NCI-H1048 (cell line): ENCODE measurements around the gene ANK3.
"Not testable (repeated sequence)": the region's sequence is repeated elsewhere in the genome, so short reads cannot be mapped to it uniquely, and the experiment has no call there.

Source experiments
- DNase-seq: peaks from one replicate; lab custom pipeline; 2025; lab: John Stamatoyannopoulos, UW

ANK3 gene

DNA sequence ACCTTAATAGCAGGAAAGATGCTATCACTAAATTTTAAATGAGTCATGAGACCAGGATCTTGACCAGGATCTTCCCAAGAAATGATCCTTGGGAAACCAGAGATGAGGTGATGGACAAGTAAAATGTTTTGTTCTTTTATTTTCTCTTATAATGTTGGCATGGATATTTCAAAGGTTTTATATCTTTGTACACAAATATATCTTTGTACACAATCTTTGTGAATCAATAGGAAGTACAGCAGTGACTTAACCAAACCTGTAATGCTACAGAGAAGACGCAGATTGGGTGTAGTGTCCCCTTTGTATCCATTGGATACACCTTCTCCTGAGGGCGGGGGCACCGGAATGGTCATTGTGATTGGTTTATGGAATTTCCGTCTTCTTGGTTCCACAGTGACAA is 303.3 kb downstream of the ANK3 start:
- DNase-seq: no peak

DNA sequence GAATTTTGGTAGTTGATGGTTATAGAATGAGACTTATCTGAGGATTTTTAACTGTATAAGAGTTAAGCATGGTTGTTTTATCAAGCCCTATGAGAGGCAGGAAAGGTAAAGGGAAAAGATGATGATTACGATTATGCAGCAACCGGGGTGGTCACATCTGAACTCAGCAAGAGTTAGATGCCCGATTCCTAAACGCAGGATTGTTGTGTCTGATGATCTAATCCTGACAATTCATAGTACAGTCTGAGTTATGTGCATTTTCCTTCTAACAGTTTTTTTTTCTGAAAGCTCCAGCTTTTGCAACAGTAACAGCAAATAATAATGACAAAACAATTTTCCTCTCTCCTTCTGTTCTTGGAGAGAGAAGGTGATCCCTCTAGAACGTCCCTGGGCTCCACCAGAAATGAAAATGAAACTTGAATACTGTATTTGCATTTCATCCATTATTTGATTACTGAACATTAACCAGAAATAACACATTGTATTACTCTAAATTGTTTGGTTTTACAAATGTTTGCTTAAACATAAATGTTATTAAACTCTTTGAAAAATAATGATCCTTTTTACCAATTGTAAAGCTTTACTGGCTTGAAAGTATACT is 306.8 kb downstream of the ANK3 start:
- no peak for DNase-seq

DNA sequence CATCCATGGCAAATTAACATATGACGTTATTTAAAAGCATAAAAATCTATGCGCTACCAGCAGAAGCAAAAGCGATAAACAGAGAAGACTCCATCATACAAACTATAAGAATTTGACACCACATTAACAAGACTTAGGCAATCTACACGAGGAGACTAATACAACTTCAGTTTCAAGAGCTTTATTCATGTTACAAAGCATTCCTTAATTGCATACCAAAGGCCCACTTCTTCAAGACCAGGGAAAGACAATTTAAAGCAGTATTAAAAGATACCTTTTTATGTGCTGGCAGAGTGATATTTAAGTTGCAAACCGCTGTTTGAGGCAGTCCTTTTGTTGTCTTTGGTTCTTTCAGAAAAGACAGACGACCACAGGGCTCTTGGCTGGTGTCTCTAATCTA is 307.3 kb downstream of the ANK3 start:
- DNase-seq: no peak

DNA sequence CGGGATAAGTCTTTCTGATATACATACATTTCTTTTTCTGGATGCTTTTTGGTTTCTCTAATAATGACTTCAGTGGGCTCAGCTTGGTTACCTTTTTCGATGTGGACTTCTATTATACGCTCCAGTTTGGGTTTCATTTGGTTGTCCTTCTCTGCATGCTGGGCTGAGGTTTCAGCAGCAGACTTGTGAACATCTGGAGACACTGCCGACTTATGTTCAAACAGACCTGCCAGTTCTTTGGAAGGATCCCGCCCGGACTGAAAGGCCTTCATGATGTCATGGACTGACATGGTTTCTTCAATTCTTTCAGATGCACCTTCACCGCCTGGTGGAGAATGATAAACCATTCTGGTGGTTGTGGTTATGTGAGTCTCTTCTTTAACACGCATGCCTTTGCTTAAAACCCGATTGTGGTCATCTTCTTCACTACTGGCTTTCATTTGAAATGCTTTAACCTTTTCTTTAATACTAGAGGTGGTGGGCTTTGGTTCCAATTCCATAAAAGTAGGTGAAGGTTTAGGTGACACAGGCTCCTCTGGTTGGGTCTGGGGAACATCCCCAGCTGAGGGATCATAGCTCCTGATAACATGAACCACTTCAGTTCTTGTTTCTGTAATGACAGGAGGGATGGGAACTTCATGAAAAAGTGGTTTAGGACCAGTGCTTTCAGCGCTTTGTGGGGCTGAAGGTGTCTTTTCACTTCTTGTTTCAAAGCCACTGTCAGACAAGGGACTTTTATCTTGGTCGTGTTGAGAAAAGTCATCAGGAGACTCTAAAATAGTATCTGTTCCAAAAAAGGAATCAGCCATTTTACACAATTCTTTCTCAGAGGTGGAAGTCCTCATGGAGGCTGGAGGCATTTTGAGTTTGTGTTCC is 315.7 kb downstream of the ANK3 start:
- no peak for DNase-seq

DNA sequence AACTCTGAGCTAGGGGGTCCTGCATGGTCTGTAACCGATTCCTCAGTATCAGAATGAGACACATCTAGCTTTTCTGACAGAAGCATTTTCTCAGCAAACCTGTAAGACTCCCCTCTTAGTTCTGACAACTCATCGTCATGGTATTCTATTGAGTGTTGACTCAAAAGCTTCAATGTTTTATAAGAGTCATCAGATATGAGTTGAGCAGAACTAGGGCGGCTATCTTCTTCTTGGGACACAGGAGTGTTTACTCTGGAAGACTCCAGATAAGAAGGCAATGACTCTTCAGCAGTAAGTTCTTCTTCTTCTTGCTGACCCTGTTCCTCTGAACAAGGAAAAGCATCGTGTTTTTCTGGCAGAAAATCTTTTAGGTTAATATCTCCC is 316.3 kb downstream of the ANK3 start:
- DNase-seq: no peak

DNA sequence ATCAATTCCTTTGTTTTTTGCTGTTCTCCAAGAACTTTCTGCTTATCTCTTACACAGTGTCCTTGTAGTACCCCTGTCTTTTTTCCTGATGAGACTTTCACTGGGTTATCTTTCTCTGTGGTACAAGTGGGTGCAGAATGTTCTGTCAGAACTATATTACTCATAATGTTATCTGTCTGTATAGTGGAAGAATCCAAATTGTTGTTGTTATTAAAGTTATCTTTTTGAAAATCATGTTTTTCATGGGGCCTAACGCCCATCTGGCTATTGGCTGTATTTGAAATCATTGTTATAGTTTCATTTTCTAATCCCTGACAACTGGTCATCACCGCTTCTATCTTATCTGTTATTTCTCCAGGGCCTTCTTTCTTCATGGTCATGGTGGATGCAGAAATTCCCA is 320.4 kb downstream of the ANK3 start:
- DNase-seq: no peak

DNA sequence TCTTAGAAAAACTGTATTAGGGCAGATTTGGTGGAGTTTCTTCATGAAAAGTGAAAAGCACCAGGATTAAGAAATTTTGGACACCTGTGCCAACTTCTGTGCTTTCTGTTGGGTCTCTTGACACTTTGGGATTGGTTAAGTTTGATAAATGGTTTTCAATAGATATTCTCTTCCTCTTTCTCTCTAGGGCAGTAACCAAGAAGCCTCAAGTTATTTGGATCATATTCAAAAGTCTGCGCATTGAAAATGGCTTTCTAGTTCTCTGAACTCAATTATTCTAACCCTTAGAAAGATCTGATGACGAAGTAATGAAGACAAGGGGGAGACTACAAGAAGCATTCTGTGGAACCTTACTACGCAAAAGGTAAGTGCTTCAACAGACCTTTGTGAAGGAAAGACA is 339.3 kb downstream of the ANK3 start:
- no peak for DNase-seq

DNA sequence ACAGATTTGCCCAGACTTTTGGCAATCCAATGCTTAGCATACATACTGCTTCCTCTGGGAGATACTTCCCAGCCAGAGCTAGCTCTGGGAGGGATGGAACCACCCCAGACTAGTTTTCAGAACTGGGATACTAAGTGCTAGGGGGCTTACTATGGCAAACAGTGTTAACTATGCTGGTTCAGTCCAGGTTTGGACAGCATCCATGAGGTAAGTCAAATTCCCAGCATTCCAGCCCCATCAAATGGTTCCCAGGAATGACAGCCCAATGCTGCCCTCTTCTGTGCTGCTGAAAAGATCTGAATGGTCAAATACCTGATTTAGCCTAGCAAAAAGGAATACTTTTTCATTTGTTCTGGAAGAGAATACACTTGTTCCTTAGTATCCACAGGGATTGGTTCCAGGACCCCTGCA is 341.6 kb downstream of the ANK3 start:
- no peak for DNase-seq

DNA sequence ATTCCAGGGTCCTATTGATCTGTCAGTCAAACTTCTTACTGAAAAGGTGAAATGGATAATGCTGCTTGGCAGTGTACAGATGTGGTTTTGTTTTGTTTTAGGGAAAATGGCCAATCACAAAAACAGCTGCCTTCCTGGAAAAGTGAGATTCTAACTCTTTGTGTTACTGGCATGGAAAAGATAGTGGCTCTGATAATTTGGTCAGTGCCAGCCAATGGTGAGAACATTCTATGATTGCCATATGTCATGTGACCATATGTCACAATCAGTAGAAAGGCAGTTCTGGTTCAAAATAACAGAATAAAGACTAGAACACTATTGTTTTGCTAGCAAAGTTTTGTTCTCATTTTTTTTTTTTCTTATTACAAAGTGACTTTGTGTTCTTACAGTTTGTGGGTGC is 344.1 kb downstream of the ANK3 start:
- no peak for DNase-seq

DNA sequence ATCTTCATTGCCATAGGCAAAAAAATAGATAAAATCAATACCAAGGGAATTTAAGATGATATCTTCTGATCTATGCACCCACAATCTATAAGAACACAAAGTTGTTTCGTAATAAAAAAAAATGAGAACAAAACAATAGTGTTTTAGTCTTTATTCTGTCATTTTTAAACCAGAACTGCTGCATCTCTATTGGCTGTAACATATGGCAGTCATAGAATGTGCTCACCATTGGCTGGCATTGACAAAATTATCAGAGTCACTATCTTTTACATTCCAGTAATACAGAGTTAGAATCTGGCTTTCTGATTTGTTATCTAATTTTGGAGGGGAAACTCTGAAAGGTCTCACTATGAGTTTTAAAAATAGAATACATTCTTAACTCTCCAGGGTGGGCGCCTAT is 344.7 kb downstream of the ANK3 start:
- no peak for DNase-seq

DNA sequence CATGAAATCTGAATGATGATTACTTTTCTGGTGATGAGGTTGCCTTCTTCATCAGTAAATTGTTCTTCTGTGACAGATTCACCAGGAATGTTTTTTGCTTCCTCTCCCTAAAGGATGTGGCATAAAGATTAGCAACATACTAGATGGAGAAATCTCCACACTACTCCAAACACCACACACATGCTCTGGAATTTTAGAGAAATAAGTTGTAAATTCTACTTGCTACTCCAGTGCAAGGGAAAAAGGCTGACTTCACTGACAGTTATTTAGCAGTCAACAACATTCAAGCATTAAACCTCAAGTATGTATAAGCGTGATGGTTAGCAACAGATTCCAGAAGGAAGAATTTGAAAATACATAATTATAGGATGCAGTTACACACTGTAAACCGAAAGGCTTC is 345.4 kb downstream of the ANK3 start:
- DNase-seq: no peak

DNA sequence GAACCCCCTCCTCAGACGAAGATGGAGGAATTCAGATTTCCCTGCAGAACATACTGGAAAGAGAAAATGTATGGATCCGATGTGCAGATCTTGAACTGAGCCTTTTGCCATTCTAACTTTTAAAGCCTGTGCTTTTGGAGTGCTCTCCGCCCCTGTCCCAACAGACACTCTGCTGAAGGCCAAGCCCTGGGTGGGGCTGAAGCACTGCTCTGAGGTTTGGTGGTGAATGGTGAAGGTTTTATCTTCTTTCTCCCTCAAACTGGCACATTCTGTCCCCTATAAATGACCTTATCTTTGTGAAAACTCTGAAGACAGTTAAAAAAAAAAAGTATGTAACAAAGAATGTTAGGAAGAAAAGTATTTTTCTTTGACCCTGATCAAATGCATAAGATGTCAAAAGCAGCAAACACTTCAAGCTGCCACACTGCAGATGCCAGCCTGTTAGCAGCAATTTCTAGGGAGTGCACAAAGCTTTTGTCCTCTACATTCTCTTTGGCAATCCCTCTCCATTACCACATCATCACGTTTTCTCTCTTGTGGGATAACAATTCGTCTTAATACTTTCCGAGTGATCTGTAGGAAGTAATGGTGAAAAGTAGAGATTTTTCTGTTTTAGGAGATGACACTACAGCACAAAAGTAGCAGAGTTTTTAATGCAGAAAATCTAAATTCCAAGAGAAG is 346.0 kb downstream of the ANK3 start:
- no peak for DNase-seq

DNA sequence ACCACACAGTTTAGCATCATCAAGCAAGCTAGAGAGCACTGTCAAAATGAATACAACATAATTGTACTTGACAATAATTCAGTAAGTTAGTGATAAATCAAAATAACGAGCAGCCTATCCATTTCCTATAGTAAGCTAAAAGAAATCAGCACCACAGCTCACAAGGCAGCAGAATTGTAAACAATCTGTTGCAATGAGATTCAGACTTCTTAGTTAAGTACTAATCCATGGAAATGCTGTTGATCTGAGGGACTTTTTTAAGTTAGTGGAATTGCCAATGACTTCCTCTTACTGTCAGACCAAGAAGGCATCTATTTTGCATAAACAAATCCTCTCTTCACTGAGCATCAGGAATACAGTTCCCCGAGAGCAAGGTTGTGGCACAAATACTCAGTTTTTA is 346.8 kb downstream of the ANK3 start:
- DNase-seq: peak; percentile 22

DNA sequence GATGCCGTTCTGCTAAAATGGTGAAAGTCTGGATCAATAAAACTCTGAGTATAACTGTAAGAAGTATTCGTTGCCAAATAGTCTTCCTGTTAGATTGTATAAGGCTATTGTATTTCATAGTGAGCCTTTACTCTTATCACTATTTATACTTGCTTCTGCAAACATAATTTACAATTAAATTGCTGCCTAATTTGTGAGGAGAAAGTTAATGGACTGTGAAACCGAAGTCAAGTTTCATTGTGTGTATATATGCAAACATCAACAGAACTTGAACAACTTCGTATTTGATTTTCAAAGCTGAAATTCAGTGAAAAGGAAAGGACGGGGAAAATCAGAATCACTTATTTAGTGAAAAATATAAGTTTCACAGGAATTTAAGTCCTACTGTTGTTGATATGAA is 347.4 kb downstream of the ANK3 start:
- DNase-seq: peak; percentile 61

DNA sequence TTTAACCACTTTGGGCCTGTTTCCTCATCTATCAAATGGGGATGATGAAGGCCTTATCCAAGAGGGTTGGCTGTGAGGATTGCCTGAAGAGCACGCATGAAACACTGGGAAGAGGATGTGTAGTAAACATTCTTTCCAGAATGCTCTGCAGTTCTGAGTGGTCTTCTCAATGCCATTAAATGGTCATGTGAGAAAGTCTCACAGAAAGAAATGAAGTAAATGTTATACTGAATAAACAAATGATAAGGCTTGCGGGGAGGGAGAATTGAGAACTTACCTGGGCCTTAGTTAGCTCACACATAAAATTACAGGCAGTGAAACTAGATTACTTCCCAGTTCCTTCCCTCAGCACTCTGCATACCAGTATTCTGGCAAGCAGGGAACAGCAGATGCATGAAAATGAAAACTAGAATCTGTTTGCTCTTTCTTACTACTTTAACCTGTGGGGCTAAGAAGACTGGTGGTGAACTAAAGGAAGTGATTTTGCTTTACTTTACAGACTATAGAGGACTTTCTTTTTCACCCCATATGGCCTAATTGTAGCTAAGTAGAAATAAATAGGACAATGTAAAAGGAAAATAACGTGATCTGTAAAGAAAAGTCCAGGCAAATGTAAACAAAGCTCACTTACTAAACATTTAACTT is 348.1 kb downstream of the ANK3 start:
- no peak for DNase-seq

DNA sequence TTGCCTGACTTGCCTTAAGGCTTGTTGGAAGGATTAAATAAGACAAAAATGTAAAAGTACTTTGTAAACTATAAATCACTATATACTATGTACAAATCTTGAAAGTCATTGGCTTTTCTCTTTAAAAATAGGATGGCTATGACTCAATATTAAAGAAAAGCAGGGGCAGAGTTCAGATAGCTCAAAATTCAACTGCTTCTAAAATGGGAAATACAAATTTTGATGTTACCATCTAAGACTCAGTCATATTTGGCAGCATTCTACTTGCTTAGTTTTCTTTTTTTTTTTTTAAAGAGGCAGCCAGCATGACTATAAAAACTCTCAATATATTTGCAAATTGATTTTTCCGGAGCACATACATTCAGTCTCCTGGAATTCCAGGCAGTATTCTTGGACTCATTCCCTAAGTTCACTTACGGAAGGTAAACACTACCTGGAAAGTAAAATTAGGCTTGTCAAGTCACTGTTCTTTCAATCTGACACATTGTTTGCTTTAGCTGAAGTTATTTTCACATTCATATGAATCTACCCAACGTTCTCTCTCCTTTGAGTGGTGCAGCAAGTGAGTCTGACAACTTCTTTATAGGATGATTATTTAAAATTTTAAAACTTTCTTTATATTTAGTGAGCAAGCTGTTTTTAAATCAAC is 349.5 kb downstream of the ANK3 start:
- DNase-seq: no peak

DNA sequence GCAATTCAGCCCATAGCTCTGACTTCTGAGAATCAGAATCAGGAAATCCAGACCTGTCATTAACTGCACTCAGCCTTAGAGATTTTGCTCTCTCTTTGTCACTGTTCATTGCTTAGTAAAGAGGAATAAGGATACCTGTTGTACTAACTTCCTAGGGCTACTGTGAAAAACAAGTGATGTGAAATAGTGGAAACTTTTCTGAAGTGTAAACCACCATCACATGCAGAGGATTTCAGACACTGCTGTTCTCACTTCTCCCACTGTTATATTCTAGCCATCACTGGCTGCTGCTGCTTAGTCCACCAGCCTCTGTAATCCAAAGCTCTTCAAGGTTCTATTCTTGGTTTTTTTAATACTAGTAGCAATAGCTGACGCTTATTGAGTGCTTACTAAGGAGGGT is 353.7 kb downstream of the ANK3 start:
- no peak for DNase-seq

DNA sequence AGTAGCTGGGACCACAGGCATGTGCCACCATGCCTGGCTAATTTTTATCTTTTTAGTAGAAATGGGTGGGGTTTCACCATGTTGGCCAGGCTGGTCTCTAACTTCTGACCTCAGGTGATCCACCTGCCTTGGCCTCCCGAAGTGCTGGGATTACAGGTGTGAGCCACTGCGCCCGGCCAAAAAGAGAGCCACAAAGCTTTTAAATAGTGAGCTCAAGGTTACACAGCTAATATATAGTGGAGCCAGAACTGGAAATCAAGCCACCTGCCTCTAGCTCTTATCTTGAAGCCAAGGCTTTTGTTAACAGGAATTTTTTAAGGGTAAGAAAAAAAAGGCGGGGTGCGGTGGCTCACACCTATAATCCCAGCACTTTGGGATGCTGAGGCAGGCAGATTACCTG is 354.3 kb downstream of the ANK3 start:
- DNase-seq: not testable (repeated sequence)

DNA sequence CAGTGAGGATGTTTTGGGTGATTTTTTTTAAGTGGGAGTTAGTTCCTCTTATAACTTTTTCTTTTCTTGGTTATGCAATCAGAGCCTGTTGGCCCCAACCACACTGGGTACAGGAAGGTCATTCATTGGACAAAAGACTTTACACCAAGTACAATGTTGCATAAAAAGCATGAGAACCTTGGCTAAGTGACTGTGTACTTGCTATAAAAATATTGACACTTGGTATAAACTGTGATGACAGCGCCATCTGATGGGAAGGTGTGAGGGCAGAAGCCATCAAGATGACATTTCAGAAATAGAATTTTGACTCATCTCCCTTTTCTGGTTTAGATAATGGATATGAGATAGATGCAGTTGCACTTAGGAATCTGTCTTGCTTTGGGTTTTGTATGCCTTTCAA is 357.0 kb downstream of the ANK3 start:
- DNase-seq: peak; percentile 9

DNA sequence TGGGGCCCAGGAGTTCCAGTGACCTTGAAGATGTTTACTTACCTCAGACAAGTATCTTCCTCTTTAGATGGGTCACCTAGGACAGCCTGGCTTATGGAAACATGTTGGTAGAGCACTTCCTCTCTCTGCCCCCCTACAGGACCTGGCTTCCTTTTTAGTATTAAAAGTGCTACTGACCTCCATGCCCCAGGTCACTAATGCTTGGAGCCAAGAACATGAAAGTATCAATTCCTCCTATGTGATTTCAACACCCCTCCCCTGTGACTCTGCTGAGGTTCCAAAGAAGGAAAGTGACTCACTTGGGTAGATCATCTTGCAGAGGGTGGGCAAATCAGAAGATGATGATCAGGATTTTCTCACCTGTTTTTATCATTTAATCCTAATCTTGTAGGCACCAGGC is 358.0 kb downstream of the ANK3 start:
- no peak for DNase-seq

DNA sequence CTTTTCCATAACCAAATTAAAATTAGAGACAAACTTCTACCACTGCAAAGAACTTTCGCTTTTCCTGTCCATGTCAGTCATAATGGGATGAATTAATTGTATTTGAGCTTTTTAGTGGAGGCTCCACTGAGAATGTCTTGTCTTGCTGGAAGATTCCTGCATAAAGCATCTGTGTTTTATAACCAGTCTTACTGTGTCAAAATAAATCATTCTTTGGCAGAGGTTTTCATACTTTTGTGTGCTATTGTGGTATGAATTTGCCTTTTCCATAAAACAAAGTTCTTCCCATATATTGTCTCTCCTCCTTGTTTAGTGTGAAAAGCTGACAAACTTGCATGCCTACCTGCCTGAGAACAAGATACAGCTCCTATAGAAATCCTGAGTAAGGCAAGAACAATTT is 358.5 kb downstream of the ANK3 start:
- no peak for DNase-seq

DNA sequence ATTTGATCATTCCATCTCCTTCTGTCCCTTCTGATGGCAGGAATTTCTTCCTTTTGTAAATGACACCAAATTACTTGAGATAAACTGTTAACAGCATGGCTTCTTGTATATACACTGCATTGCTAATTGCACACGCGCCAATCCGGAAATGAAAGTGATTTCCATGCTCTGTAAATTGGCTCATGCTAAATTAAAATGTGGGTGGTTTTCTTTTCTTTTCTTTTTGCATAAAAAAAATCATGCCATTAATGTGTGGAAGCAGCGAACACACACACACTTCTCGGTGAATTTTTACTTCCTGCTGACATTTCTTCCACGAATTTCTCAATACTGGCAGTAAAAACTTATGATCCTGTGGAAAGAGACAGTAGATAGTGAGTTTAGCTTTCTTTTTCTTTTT is 360.2 kb downstream of the ANK3 start:
- no peak for DNase-seq
